GM12875 (cell line): ENCODE results near the gene PER1.

Experiments
- H3K4me3 ChIP-seq: one replicate; pipeline ENCODE4 v1.5.1; 2011; ENCODE audit warnings: low read depth, low read length, control low read depth
- CTCF ChIP-seq: IDR thresholded peaks from 2 replicates; pipeline ENCODE4 v1.5.1; 2011; ENCODE audit warnings: low read depth, mild to moderate bottlenecking, control low read depth, inconsistent platforms, low read length, moderate library complexity, borderline replicate concordance; ENCODE audit not compliant: insufficient read depth

The PER1 gene

GRCh38 chr17:8155231-8155995 lies 3.2 kb upstream of the PER1 start:
- peak overlapping the region; percentile 68 for H3K4me3 ChIP-seq
- no peak for TF ChIP-seq CTCF

- no peak for TF ChIP-seq CTCF
- H3K4me3 ChIP-seq, result no peak overlapping the region
Observed at GRCh38 chr17:8154608-8155155, 2.5 kb upstream of the PER1 start.

GRCh38 chr17:8153957-8154607 lies 1.9 kb upstream of the PER1 start:
- no peak overlapping the region for H3K4me3 ChIP-seq
- no peak for TF ChIP-seq CTCF

GRCh38 chr17:8153525-8153956 lies 1.3 kb upstream of the PER1 start:
- TF ChIP-seq CTCF, result no peak
- H3K4me3 ChIP-seq, result no peak overlapping the region

GRCh38 chr17:8153031-8153451 lies 837 bp upstream of the PER1 start:
- no peak for TF ChIP-seq CTCF
- no peak overlapping the region for H3K4me3 ChIP-seq

- TF ChIP-seq CTCF, result no peak
- peak overlapping the region; percentile 94 for H3K4me3 ChIP-seq
Observed at GRCh38 chr17:8151641-8152111, 528 bp downstream of the PER1 start.
